HepG2 (cell line): ENCODE results near the gene MYO5A. TPM values are rescaled to one million over a fixed set of nuclear protein-coding genes. Genes with fewer than 3 reads are reported as not detected.

Source experiments
- CAMTA2 ChIP-seq: sonication (generic); formaldehyde crosslinking; IDR thresholded peaks from 2 replicates; pipeline ENCODE4 v1.4.0; 2020; ENCODE audit warnings: mild to moderate bottlenecking, missing genetic modification reagents, borderline replicate concordance
- CHCHD3 ChIP-seq: sonication (generic); formaldehyde crosslinking; IDR thresholded peaks from 2 replicates; pipeline ENCODE4 v1.8.0; 2022; ENCODE audit warnings: mild to moderate bottlenecking, missing genetic modification reagents, moderate library complexity
- DMAP1 ChIP-seq: IDR thresholded peaks from 2 replicates; pipeline ENCODE4 v1.6.1; 2016
- EZH2 ChIP-seq: conservative IDR thresholded peaks from 2 replicates; pipeline ENCODE4 v1.6.1; 2012; ENCODE audit warnings: mild to moderate bottlenecking, low read depth, low read length, moderate library complexity
- GABPA ChIP-seq, 2 experiments: IDR thresholded peaks; 2 replicates each; pipeline ENCODE4 v1.6.1; 2011 to 2016; ENCODE audit warnings: low read depth in 2 of 2, low read length in 1 of 2, missing biosample characterization in 1 of 2, missing genetic modification characterization in 1 of 2
- HDAC1 ChIP-seq: sonication (generic); formaldehyde crosslinking; IDR thresholded peaks from 2 replicates; pipeline ENCODE4 v1.5.1; 2020; ENCODE audit warnings: mild to moderate bottlenecking, missing genetic modification reagents
- KLF16 ChIP-seq, 2 experiments: sonication (generic) in 1 of 2; formaldehyde crosslinking in 1 of 2; IDR thresholded peaks; 2 replicates each; pipeline versions ENCODE4 v1.6.1 to v1.8.0; 2016 to 2023; ENCODE audit warnings: missing genetic modification reagents in 2 of 2, missing compliant biosample characterization in 1 of 2
- MBD4 ChIP-seq: IDR thresholded peaks from 2 replicates; pipeline ENCODE4 v1.6.1; 2012; ENCODE audit warnings: low read length, inconsistent platforms, borderline replicate concordance
- PHF21A ChIP-seq: sonication (generic); formaldehyde crosslinking; IDR thresholded peaks from 2 replicates; pipeline ENCODE4 v1.5.0; 2020; ENCODE audit warnings: mild to moderate bottlenecking, missing genetic modification reagents
- POLR2AphosphoS5 ChIP-seq: IDR thresholded peaks from 2 replicates; pipeline ENCODE4 v1.6.1; 2012; ENCODE audit warnings: low read depth, low read length
- RAD51 ChIP-seq: fragments of 450-650 bp; IDR thresholded peaks from 2 replicates; pipeline ENCODE4 v1.6.1; 2016; ENCODE audit warnings: borderline replicate concordance
- SATB2 ChIP-seq: sonication (generic); formaldehyde crosslinking; IDR thresholded peaks from 2 replicates; pipeline ENCODE4 v1.5.0; 2020; ENCODE audit warnings: missing genetic modification reagents
- ZNF232 ChIP-seq: sonication (generic); formaldehyde crosslinking; IDR thresholded peaks from 2 replicates; pipeline ENCODE4 v1.4.0; 2020; ENCODE audit warnings: missing genetic modification reagents, borderline replicate concordance
- ZSCAN31 ChIP-seq: sonication (generic); formaldehyde crosslinking; IDR thresholded peaks from 2 replicates; pipeline ENCODE4 v1.5.0; 2020; ENCODE audit warnings: low read depth, mild to moderate bottlenecking, missing genetic modification reagents
- polyA plus RNA-seq, 8 experiments: library from polyadenylated mRNA; depleted of rRNA in 3 of 8; stranded (reverse) in 7 of 8; unstranded in 1 of 8; fragments of >200 nt; fragmentation: Illumina TruSeq in 4 of 8; extraction: Trizol in 4 of 8; gene quantifications; 2 replicates each; pipeline versions ENCODE4 v1.2.1 to v1.2.3, GENCODE V29; 2011 to 2016; ENCODE audit warnings: low read depth in 4 of 8, missing spikeins in 1 of 8, mixed read lengths in 1 of 8; ENCODE audit not compliant: insufficient read depth in 1 of 8
- total RNA-seq, 5 experiments: library from RNA; depleted of rRNA; stranded (reverse); fragments of >200 nt; fragmentation: Illumina TruSeq; extraction: Trizol; gene quantifications; 2 replicates each; pipeline ENCODE4 v1.2.3, GENCODE V29; 2016; ENCODE audit warnings: low read depth in 1 of 5
- TF ChIP-seq, protein P1 (sequence below): sonication (generic); formaldehyde crosslinking; IDR thresholded peaks from 2 replicates; pipeline ENCODE4 v1.4.0; 2020; ENCODE audit warnings: missing genetic modification reagents, borderline replicate concordance
- TF ChIP-seq, protein P2 (sequence below): sonication (generic); formaldehyde crosslinking; IDR thresholded peaks from 2 replicates; pipeline ENCODE4 v1.5.0; 2020; ENCODE audit warnings: missing genetic modification reagents
- TF ChIP-seq, protein P3 (sequence below): IDR thresholded peaks from 2 replicates; pipeline ENCODE4 v1.4.0; 2020; ENCODE audit warnings: mild to moderate bottlenecking, missing genetic modification reagents
- TF ChIP-seq, protein P4 (sequence below): sonication (generic); formaldehyde crosslinking; IDR thresholded peaks from 2 replicates; pipeline ENCODE4 v1.8.1; 2023; ENCODE audit warnings: mild to moderate bottlenecking, inconsistent platforms, moderate library complexity, missing genetic modification reagents, borderline replicate concordance
- TF ChIP-seq, protein P5 (sequence below): sonication (generic); formaldehyde crosslinking; IDR thresholded peaks from 2 replicates; pipeline ENCODE4 v1.8.0; 2022; ENCODE audit warnings: low read depth, missing genetic modification reagents
- TF ChIP-seq, protein P6 (sequence below): sonication (generic); formaldehyde crosslinking; IDR thresholded peaks from 2 replicates; pipeline ENCODE4 v1.4.0; 2020; ENCODE audit warnings: missing genetic modification reagents

The MYO5A gene
- total and polyA plus RNA-seq, 2 of the 13 experiments (the other 11 are each of a cell fraction or from before 2014, with no cell fraction given) = 2.8 to 4.8 TPM

DNA sequence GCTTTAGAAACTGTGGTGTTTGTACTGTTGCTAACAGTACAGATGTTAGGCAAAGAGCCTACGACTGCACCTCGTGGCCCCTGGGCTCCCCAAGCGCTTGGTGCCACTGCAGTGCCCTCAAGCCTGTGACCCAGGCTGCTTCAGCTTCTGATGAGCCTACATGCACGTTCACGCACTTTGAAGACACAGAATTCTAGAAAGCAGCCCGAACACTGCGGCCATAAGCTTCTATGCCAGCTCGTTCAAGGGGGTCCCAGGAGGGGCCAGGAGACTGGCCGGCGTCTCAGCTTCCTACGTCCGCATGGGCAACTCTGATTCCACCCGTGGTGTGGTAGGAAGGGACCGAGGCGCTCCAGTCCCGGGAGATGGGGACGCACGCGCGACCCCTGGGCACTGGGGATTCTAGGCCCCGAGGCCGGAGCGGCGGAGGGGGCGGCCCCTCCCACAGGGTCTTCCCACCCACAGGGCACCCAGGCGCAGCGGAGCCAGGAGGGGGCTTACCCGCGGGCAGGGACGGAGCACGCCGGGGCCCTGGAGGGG, 233.7 kb downstream of the MYO5A start (continued):
- TF ChIP-seq, protein P1, sequence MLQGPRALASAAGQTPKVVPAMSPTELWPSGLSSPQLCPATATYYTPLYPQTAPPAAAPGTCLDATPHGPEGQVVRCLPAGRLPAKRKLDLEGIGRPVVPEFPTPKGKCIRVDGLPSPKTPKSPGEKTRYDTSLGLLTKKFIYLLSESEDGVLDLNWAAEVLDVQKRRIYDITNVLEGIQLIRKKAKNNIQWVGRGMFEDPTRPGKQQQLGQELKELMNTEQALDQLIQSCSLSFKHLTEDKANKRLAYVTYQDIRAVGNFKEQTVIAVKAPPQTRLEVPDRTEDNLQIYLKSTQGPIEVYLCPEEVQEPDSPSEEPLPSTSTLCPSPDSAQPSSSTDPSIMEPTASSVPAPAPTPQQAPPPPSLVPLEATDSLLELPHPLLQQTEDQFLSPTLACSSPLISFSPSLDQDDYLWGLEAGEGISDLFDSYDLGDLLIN (CRISPR knock-in tag) = no peak
- TF ChIP-seq PHF21A (CRISPR knock-in tag) = no peak
- TF ChIP-seq ZSCAN31 (CRISPR knock-in tag) = no peak
- TF ChIP-seq EZH2 = no peak
- 0 out of 2 replicates have a peak, but pooled peaks have one; percentile 20 for TF ChIP-seq SATB2
- TF ChIP-seq RAD51 = no peak
- TF ChIP-seq, protein P2, sequence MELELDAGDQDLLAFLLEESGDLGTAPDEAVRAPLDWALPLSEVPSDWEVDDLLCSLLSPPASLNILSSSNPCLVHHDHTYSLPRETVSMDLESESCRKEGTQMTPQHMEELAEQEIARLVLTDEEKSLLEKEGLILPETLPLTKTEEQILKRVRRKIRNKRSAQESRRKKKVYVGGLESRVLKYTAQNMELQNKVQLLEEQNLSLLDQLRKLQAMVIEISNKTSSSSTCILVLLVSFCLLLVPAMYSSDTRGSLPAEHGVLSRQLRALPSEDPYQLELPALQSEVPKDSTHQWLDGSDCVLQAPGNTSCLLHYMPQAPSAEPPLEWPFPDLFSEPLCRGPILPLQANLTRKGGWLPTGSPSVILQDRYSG (CRISPR knock-in tag) = no peak
- no peak for TF ChIP-seq ZNF232
- TF ChIP-seq, protein P3, sequence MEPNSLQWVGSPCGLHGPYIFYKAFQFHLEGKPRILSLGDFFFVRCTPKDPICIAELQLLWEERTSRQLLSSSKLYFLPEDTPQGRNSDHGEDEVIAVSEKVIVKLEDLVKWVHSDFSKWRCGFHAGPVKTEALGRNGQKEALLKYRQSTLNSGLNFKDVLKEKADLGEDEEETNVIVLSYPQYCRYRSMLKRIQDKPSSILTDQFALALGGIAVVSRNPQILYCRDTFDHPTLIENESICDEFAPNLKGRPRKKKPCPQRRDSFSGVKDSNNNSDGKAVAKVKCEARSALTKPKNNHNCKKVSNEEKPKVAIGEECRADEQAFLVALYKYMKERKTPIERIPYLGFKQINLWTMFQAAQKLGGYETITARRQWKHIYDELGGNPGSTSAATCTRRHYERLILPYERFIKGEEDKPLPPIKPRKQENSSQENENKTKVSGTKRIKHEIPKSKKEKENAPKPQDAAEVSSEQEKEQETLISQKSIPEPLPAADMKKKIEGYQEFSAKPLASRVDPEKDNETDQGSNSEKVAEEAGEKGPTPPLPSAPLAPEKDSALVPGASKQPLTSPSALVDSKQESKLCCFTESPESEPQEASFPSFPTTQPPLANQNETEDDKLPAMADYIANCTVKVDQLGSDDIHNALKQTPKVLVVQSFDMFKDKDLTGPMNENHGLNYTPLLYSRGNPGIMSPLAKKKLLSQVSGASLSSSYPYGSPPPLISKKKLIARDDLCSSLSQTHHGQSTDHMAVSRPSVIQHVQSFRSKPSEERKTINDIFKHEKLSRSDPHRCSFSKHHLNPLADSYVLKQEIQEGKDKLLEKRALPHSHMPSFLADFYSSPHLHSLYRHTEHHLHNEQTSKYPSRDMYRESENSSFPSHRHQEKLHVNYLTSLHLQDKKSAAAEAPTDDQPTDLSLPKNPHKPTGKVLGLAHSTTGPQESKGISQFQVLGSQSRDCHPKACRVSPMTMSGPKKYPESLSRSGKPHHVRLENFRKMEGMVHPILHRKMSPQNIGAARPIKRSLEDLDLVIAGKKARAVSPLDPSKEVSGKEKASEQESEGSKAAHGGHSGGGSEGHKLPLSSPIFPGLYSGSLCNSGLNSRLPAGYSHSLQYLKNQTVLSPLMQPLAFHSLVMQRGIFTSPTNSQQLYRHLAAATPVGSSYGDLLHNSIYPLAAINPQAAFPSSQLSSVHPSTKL (CRISPR knock-in tag) = no peak
- TF ChIP-seq, protein P4, sequence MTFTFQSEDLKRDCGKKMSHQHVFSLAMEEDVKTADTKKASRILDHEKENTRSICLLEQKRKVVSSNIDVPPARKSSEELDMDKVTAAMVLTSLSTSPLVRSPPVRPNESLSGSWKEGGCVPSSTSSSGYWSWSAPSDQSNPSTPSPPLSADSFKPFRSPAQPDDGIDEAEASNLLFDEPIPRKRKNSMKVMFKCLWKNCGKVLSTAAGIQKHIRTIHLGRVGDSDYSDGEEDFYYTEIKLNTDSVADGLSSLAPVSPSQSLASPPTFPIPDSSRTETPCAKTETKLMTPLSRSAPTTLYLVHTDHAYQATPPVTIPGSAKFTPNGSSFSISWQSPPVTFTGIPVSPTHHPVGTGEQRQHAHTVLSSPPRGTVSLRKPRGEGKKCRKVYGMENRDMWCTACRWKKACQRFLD (CRISPR knock-in tag) = peak; percentile 58; the same call in 1 of the 2 replicates
- TF ChIP-seq, protein P5, sequence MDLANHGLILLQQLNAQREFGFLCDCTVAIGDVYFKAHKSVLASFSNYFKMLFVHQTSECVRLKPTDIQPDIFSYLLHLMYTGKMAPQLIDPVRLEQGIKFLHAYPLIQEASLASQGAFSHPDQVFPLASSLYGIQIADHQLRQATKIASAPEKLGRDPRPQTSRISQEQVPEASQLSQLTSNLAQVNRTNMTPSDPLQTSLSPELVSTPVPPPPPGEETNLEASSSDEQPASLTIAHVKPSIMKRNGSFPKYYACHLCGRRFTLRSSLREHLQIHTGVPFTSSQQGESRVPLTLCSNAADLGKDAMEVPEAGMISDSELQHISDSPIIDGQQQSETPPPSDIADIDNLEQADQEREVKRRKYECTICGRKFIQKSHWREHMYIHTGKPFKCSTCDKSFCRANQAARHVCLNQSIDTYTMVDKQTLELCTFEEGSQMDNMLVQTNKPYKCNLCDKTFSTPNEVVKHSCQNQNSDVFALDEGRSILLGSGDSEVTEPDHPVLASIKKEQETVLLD = no peak
- 0 out of 2 replicates have a peak, but pooled peaks have one; percentile 29 for TF ChIP-seq DMAP1 (CRISPR knock-in tag)
- TF ChIP-seq MBD4 = no peak
- TF ChIP-seq HDAC1 = no peak
- TF ChIP-seq, protein P6, sequence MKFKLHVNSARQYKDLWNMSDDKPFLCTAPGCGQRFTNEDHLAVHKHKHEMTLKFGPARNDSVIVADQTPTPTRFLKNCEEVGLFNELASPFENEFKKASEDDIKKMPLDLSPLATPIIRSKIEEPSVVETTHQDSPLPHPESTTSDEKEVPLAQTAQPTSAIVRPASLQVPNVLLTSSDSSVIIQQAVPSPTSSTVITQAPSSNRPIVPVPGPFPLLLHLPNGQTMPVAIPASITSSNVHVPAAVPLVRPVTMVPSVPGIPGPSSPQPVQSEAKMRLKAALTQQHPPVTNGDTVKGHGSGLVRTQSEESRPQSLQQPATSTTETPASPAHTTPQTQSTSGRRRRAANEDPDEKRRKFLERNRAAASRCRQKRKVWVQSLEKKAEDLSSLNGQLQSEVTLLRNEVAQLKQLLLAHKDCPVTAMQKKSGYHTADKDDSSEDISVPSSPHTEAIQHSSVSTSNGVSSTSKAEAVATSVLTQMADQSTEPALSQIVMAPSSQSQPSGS = no peak
- TF ChIP-seq KLF16 (CRISPR knock-in tag; IDR thresholded peaks at IDR 0.05) = no peak
- TF ChIP-seq CAMTA2 (CRISPR knock-in tag) = no peak
- no peak for TF ChIP-seq GABPA (IDR thresholded peaks at IDR 0.05; ENCODE audit: low read depth, low read length)
- no peak for TF ChIP-seq GABPA (CRISPR knock-in tag; IDR thresholded peaks at IDR 0.05; ENCODE audit: low read depth)
- no peak for TF ChIP-seq CHCHD3
- no peak for TF ChIP-seq POLR2AphosphoS5
